Stomach (tissue), 4 donors: ENCODE measurements around the gene SPATA31E1.

Source experiments
- POLR2AphosphoS5 ChIP-seq, 3 donors: sonication (generic); formaldehyde crosslinking; IDR thresholded peaks; one replicate each; pipeline ENCODE4 v1.6.1; 2016; ENCODE audit warnings: antibody characterized with exemption in 3 of 3
- TF ChIP-seq, protein P1 (sequence below), 7 experiments: fragments of 450-650 bp in 4 of 7; fragments of 200-600 bp in 3 of 7; sonication (generic) in 3 of 7; IDR thresholded peaks; one replicate each; pipeline ENCODE4 v1.5.1; 2016 to 2019; ENCODE audit warnings: antibody characterized with exemption in 7 of 7, control low read depth in 2 of 7, mild to moderate bottlenecking in 1 of 7

DNA sequence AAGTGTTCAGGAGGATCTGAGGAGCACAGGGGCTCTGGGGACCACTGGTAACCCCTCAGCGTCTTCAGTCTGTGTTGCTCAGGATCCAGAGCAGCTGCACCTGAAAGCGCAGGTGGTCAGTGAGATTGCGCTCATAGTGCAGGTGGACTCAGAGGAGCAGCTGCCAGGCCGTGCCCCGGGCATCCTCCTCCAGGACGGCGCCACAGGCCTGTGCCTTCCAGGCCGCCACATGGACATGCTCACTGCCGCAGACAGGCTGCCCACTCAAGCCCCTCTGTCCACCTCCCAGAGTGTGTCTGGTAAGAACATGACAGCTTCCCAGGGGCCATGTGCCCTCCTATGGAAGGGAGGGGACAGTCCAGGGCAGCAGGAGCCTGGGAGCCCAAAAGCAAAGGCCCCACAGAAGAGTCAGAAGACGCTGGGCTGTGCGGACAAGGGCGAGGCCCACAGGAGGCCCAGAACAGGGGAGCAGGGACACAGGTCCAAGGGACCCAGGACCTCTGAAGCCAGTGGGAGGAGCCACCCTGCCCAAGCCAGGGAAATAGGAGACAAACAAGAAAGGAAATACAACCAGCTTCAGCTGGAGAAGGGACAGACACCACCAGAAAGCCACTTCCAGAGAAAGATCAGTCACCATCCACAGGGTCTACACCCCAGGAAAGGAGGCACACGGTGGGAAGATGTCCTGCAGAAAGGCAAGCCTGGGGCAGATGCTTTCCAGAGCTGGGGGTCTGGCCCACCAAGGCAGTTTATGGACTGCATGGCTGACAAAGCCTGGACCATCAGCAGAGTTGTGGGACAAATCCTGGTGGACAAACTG, 5.2 kb downstream of the SPATA31E1 start:
- TF ChIP-seq, protein P1, sequence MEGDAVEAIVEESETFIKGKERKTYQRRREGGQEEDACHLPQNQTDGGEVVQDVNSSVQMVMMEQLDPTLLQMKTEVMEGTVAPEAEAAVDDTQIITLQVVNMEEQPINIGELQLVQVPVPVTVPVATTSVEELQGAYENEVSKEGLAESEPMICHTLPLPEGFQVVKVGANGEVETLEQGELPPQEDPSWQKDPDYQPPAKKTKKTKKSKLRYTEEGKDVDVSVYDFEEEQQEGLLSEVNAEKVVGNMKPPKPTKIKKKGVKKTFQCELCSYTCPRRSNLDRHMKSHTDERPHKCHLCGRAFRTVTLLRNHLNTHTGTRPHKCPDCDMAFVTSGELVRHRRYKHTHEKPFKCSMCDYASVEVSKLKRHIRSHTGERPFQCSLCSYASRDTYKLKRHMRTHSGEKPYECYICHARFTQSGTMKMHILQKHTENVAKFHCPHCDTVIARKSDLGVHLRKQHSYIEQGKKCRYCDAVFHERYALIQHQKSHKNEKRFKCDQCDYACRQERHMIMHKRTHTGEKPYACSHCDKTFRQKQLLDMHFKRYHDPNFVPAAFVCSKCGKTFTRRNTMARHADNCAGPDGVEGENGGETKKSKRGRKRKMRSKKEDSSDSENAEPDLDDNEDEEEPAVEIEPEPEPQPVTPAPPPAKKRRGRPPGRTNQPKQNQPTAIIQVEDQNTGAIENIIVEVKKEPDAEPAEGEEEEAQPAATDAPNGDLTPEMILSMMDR (IDR thresholded peaks at IDR 0.05), result no peak
- no peak for TF ChIP-seq POLR2AphosphoS5 (IDR thresholded peaks at IDR 0.05)
